Activated CD4-positive, alpha-beta T cell treated with anti-CD3 and anti-CD28 coated beads, Interleukin-2, amount 50 U/mL, for 24 hours (primary cell): ENCODE results near the gene GLDN.
"Not testable (repeated sequence)": the region's sequence is repeated elsewhere in the genome, so short reads cannot be mapped to it uniquely, and the experiment has no call there.

Source experiments
- DNase-seq, 2 donors: peaks; one replicate each; pipeline ENCODE4 v3.0.0-alpha.2; 2020; ENCODE audit warnings: low read depth in 1 of 2, low spot score in 1 of 2

GLDN gene

GRCh38 chr15:51386960-51387698 lies 45.7 kb downstream of the GLDN start:
- DNase-seq: no peak

DNA sequence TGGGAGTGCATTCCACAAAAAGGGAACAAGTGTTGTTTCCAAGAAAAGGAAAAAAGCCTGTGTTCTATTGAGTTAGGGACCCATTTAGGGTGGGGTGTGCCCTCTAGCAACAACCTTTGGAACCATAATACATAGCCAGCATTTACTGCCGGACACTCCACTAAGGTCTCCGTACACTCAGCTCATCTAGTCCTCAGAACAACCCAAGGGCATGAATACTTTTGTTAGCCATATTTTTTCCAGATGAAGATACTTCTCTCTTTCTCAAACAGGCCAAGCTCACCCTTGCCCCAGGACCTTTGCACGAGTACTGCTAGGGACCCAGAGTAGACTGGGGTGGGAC lies 46.2 kb downstream of the GLDN start:
- DNase-seq: no peak

DNA sequence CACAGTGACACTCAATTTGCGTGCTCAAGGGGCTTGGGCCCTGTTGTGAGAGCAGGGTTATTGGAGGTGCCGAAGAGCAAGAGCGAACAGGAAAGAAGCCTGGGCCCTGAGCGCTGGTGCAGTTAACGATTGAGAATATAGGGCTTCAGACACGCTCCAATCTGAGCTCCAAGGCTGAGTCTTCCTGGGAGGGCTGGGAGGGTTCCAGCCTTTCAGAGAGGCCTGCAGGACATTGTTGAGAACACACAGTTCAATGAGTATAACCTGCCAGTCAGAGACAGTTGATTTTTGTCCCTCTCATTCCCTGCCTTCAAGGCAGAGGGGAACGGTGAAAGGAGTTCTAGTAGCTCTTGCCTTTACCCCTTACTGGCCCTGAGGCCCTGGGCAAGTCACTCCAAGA lies 47.3 kb downstream of the GLDN start:
- no peak for DNase-seq

DNA sequence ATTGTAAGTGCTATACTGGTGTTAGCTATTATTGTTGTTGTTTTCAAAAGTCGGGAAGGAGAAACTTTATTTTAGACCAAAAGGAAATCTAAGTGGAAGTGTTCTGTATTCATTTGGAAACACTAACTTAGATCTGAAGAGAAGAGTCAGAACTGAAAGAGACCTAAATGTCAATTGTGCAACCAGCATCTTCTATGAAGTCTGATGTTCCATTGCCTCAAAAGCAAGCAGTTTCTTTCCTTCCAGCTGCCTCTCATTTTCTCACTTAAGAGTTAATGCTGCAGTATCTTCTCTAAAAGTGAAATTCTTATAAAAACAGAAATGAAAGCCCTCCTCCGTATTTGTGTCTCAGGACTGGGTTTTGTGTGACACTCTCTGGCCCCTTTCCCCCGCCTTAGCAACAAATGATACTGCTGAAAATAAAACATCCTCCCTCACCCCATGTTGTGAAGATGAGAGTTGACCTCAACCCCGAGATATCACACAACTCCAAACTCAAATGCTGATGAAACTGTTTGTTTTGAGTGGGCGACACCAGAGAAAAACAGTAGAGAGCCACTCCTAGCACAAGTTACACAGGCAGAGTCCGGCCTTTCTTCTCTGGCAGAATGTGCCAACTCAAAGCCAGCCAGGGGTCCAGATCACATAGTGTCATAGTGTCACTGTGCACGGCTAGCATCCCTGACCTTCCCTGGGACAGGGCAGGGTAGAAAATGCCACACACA lies 48.9 kb downstream of the GLDN start:
- DNase-seq: no peak

- DNase-seq: no peak
These were observed 49.5 kb downstream of the GLDN start for GRCh38 chr15:51390966-51391422.

DNA sequence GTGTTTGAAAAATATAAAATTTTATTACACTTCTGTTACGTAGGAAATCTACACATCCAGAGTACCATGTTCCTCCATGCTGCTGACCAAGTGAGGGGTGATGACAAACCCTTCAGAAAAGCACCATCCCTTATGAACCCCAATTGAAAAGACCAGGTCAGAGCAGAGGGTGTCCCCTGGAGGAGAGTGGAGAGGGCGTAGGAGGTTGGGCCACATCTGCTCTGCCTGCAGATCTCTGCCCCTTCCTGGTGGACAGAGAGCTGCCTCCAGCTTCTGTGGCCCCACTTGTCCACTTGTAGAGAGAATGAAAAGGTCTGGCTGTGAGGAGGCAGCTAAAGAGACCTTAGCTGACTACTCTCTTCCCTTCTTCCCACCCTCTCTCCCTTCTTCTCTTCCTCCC lies 55.5 kb downstream of the GLDN start:
- DNase-seq: no peak

- DNase-seq: no peak
These were observed 57.2 kb downstream of the GLDN start for GRCh38 chr15:51398626-51399025.

- no peak for DNase-seq
These were observed 59.8 kb downstream of the GLDN start for GRCh38 chr15:51401051-51401780.

GRCh38 chr15:51401872-51402517 lies 60.5 kb downstream of the GLDN start:
- DNase-seq: no peak

- DNase-seq: no peak
These were observed 61.8 kb downstream of the GLDN start for GRCh38 chr15:51403072-51403878.

- DNase-seq: no peak
These were observed 62.7 kb downstream of the GLDN start for GRCh38 chr15:51403946-51404695.

DNA sequence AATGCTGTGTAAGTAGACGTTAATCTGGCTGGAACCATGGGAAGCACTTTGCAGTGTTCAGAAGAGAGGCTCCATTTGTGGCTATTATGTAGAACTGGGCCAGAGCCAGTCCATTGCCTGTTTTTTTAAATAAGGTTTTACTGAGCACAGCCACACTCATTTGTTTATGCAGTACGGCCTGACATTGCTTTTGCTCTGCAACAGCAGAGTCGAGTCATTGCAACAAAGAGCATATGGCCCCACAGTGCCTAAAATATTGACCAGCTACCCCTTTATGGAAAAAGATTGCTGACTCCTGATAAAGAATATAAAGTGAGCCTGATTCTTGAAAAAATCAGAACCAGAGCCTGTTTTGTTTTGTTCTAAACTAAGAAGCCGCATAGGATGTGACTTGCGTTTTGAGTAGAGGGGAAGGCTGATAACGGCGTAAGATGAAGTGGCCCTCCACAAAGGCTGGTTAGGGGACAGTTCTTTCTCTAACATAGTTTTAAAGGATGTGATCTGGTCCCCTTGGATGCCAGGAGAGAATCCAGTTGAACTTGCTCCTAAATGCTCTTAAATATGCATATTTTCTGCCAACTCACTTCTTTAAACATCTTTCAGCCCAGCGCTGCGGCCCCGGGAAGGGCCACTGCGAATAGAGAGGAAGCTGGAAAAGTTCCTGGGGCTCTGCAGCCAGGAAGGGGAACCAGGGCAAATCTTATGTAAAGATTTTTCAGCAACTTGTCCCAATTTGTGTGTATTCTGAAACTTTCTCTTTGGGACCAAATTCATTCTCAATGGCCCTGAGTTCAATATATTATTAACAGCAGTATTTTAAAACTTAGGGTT lies 64.5 kb downstream of the GLDN start:
- no peak for DNase-seq

DNA sequence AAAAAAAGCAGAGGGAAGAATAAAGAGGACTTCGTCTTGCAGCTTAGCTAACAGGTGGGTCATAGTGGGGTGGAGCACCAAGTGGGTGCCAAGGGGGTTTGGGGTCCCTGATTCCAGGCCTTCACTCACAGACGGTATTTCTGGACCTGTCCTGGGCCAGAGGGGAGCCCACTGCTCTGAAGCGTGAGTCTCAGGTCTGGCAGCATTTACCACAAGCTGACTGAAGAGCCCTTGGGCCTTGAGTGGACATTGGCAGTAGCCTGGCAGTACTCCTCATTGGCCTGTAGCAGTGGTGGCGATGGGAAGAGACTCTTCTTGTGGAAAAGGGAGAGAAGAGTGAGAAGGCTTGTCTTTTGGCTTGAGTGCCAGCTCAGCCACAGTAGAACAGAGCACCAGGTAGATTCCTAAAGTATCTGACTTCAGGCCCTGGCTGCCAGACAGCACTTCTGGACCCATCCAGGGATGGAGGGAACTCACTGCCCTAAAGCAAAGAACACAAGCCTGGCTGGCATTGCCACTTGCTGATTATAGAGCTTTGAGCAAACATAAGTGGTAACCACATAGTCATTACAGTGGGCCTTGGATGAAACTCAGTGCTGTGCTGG lies 72.9 kb downstream of the GLDN start:
- DNase-seq: no peak

DNA sequence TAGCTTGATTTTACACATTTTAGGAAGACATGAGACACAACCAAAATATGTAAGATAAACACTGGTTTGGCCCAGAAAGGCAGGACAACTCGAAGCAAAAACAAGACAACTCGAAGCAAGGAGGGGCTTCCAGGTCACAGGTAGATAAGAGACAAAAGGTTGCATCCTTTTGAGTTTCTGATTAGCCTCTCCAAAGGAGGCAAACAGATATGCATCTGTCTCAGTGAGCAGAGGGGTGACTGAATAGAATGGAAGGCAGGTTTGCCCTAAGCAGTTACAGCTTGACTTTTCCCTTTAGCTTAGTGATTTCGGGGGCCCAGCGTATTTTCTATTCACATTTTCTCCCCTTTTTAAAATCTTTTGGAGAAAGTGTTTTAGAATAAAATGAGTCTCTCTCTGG lies 74.7 kb downstream of the GLDN start:
- no peak for DNase-seq

DNA sequence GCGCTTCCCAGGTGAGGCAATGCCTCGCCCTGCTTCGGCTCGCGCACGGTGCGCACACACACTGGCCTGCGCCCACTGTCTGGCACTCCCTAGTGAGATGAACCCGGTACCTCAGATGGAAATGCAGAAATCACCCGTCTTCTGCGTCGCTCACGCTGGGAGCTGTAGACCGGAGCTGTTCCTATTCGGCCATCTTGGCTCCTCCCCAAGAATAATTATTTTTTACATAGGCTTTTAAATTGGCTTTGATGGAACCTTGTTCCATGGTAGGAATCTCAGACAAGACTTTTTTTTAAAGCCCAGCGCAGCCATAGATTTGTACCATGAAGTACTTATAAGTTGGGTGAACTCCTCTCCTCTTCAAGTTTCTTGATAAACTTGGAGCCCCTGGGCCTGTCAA lies 81.6 kb downstream of the GLDN start:
- not testable (repeated sequence) for DNase-seq

DNA sequence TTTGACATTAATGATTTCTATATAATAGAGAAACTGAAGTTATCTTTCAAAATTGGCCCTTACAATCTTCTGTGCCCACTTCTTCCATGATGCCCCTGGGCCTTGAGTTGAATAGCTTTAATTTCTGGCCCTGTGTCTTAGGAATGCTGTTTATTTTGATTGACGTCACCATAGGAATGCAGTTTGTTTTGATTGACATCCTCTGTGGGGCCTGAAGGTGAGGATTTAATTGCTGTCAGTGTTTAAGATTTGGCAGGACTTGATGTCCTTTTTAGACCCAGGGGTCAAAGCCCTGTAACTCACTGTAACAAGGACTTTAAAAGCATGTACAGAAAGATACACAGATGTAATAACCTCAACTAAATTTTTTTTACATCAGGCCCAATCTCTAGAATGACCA lies 83.3 kb downstream of the GLDN start:
- no peak for DNase-seq

- DNase-seq: no peak
These were observed 84.1 kb downstream of the GLDN start for GRCh38 chr15:51425517-51426040.

DNA sequence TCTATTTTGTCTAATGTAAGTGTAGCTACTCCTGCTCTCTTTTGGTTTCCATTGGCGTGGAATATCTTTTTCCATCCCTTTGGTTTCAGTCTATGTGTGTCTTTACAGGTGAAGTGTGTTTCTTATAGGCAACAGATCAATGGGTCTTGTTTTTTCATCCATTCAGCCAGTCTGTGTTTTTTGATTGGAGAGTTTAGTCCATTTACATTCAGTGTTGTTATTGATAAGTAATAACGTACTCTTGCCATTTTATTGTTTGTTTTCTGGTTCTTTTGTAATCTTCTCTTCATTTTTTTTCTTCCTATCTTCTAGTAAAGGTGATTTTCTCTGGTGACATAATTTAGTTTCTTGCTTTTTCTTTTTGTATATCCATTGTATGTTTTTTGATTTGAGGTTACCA lies 97.1 kb downstream of the GLDN start:
- no peak for DNase-seq
